Stimulated activated CD8-positive, alpha-beta memory T cell treated with anti-CD3 and anti-CD28 coated beads, Interleukin-4, amount 100 ng/mL, for 24 hours (primary cell): Measurements from ENCODE around the gene RETREG1.

Source experiments
- DNase-seq: peaks from one replicate; pipeline ENCODE4 v3.0.0-alpha.2; 2020; ENCODE audit warnings: low read depth

RETREG1 gene

DNA sequence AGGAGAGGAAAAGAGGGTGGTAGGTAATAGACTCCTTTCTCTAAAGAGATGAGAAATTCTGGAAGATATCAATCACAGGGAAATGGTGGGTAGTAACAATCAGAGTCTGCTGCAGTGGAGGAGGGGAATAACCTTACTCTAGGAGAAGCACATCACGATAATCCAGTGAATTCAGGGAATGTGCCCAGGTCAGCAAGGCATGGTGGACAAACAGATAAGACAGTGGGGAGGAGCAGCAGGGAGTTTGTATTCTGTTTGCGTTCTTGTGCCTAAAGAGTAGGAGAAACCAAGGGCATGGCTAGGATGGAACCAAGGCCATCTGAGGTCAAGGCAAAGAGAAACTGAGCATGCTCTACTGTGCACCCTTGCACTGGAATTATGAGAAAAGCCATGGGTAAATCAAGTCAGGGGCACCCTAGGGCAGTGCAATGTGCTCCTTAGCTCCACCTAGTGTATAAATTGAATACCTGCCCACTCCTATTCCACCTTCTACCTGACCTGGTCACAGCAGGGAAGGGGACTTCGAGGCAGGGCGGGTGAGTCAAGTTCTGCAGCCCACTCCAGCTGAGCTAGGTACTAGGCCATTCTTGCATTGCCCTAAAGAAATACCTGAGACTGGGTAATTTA, 31.6 kb downstream of the RETREG1 start:
- no peak for DNase-seq

DNA sequence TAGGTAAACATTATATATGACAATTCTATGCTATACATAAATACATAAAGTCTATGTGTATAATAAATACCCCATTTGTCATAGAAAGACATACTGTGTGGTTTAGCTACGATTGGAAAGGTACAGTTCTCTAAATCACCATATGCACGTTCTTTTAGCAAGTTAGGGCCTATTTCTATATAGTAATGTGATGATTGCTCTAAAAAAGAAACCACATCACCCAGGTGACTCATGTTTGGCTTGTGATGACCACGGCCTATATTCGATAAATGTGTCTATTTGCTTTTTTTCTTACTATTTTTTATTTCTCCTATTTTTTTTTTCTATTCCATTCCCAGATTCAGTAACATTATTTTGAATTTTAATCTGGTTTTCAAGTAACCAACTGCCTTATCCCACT, 34.7 kb downstream of the RETREG1 start:
- no peak for DNase-seq

DNA sequence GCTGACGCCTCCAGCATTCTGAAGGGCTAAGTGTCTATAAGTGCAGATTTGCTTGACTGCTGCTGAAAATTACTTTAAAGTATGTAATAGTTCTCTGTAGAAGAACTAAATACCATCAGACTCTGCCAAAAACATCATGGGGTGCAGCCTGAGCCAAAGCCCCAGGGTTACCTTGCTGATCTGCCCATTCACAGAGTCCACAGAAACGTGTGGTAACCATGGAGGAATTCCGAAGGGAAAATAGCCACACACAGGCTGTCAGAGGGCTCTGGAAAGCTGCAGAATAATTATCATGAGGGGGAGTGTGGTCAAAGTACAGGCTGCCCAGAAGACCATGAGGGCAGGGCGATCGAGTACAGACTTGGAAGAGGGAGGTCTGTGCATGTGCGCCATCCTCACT, 36.4 kb downstream of the RETREG1 start:
- DNase-seq: no peak

DNA sequence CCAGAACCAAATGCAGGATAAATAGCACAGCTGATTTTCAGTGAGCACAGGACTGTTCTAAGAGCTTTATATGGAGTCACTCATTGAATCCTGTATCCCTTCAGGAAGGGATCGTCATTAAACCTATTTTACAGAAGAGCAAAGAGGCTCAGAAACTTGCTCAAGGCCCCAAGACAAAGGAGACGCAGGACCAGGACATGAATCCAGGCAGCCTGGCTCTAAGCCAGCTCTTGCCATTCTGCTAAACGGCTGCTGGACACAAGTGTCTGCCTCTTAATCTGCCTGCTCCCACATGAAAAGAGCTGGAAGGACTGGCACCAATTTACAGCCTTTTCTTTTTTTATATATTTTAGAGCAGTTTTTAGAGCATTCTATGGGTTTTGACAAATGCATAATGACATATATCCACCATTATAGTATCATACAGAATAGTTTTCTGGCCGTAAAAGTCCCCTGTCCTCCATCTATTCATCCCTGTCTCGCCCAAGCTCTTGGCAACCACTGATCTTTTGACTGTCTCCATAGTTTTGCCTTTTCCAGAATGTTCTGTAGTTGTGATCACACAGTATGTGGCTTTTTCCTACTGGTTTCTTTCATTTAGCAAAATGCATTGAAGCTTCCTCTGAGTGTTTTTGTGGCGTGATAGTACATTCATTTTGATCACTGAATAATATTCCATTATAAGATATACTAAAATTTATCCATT, 37.5 kb downstream of the RETREG1 start:
- no peak for DNase-seq

DNA sequence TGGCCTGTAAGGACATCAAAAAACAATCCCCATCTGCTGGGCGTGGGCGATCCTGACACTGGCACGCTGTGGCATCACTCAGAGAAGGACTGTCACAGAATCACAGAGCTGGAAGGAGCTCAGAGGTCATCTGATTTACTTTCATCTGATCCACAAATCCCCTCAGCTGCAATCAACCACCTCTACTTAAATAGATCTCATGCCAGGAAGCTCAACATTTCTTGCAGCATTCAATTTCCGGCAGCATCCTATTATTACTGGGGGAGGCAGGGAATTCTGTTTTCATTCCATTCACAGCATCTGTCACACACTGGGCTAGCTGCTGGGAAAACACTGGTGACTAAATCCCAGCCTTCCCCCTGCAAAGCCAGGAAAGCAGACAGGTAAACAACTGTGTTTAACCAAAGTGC, 38.3 kb downstream of the RETREG1 start:
- DNase-seq: no peak

DNA sequence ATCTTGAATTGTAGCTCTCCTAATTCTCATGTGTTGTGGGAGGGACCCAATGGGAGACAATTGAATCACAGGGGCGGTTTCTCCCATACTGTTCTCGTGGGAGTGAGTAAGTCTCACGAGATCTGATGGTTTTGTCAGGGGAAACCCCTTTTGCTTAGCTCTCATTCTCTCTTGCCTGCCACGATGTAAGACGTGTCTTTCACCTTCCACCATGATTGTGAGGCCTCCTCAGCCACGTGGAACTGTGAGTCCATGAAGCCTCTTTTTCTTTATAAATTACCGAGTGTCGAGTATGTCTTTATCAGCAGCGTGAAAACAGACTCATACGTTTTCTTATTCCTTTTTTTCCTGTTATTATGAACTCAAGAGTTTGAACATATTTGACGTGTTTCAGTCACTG, 39.1 kb downstream of the RETREG1 start:
- DNase-seq: no peak

DNA sequence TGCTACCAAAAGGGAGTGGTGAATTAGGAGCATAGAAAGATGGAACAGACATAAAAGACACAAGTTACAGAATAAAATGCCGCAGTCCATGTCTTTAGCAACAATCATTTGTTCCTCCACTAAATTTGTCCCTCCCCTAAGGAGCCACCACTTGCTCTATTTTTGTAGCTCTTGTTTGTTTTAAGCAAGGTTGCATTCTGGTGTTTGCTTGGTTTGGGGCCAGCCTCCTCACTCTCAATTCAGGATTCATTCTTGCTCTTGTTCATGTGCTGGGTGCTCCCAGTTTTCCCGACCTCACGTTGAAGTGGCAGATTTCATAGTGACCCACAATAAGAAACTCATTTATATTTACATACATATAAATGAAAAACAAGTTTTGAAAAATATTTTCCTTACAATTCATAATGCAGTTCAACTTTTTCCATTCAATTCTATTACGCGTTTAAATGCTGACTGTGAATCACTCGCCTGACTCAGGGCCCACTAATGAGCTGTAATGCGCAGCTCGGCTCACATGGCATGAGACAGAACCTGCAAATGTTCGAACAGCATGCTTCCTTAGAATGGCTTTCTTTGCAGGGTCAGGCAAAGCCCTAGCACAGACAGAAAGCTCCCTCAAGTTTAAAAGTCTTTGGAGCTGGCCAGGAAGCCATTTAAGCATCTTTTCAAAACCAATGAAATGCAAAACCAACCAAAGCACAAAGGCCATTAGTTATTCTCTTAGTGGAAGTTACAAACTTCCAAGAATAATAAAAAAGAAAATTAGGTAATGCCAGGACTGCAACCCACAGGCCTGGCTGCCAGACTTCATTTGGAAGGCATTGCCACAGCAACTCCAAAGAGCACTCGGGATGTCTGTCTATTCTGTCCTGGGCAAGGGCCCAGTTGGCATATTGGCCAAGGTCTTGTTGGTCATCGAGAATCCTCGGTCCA, 41.7 kb downstream of the RETREG1 start:
- no peak for DNase-seq

DNA sequence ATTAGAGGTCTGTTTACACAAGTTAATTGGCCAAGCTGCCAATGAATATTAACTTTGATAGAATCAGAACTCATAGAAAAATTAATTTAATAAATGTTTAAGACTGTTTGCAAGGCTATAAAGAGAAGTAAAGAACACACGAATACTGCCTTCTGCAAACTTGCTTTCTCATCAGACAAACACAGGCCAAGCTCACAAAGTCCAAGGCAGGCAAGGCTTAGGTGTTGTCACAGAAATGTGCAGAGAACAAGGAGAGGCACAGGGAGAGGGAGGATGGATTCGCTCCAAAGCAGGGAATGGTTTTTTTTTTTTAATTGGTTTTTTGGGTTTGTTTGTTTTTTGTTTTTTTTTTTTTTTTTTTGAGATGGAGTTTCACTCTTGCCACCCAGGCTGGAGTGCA, 43.4 kb downstream of the RETREG1 start:
- no peak for DNase-seq

DNA sequence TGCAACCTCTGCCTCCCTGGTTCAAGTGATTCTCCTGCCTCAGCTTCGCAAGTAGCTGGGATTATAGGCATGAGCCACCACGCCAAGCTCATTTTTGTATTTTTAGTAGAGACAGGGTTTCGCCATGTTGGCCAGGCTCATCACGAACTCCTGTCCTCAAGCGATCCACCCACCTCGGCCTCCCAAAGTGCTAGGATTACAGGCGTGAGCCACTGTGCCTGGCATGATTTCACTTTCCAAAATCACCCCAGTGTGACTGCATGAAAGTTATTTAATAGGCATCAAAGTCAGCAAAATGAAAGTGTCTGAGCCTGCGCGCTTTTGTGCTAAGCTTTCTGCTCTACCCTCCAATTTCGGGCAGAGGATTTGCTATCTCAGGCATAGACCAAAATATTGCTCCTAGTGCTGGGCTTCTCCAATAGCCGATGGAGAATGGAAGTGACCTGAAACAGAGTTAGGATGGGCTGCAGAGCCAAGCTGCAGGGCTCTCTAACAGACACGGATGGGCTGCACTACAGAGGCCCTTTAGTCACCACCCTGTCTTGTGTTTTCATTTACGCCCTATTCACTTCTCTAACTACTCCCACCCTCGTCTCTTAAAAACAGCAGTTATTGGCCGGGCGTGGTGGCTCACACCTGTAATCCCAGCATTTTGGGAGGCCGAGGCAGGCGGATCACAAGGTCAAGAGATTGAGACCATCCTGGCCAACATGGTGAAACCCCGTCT, 44.3 kb downstream of the RETREG1 start:
- no peak for DNase-seq

DNA sequence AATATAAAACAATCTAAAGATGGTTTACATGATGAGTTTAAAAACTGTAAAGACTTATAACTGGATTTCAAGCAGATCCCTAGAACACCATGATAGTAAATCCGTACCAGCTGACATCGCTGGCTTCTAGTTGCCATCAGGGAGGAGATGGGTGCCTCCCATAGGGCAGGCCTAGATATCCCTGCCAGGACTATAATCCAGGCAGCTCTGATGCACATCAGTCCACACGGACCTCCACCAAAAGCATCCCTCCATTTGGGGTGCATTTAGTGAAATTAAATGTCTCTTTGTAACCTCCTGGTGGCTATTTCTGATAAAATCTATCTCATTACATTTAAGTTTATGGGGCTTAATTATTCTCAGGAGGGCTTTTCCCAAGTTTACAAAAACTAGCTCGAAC, 45.8 kb downstream of the RETREG1 start:
- no peak for DNase-seq

DNA sequence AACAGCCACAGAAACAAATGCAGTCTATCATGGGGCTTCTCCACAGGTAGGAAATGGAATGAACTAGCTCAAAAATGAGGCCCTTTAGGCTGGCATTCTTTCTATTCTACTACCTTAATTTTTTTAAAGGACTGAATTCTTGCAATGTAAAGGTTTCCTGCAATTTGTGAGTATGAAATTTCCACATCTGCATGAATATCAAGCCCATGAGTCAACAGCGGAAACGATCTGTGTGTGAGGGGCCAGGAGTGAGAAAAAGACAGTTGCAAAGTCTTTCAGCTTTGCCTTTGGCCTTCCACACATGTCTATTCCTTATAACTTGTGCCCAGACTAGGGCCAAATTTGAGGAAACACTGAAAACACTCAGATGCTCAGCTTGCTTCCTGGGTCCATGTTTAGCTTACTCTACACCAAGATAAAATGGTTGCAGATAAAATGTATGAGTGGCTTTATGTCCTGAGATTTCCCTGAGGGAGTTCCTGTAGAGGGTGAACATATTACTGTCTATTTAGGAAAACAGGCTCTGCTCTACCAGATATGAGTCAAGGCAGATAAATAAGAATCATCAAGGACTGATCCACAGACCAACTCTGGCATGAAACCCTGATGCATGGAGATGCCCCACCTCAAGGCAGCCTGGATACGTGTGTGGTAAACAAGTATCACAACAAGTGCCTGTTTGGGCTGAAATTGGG, 46.5 kb downstream of the RETREG1 start:
- no peak for DNase-seq

DNA sequence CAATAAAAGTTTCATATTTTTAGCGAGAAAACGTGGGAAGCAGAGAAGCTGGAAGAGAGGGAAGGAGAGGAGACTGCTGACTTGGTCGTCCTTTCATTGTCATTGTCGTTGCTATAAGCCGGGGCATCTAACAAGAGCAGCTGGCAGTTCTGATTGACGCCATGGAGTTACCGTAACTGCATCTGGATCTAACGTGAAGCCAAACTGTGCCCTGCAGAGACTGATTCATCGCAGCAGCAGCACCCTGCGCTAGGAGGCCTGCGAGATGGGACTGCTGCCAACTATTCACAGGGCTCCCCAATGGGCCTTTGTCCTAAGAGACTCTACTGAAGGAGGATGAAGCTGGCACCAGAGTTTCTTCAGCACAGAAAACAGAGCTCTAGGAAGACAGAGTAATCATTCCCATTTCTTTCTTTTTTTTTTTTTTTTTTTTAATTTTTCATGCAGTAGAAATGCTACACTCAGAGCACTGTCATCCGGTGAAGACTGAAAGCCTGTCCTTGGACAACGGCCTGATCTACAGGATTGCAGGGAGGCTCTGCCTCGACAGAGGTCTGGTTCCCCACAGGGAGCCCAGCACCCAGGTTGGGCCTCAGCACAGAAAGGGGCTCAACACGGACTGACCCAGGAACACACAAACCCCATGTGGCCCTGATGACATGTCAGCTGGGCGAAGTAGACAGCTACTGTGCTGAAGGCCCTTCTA, 47.8 kb downstream of the RETREG1 start:
- no peak for DNase-seq

DNA sequence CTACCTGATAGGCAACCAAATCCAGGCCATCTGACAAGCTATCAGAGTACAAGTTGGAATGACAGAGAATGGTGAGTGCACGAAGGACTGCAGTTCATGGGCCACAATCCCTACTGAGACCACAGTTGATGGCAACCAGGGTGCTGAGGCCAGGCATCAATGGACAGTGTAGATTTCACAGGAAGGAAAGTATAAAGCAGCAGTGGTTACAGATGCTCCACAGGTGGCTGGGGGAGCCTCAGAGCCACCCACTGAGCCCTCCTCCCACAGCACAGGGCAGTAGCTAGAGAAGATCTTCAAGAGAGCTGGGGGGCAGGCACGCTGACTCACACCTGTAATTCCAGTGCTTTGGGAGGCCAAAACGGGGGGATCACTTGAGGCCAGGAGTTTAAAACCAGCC, 49.4 kb downstream of the RETREG1 start:
- no peak for DNase-seq

DNA sequence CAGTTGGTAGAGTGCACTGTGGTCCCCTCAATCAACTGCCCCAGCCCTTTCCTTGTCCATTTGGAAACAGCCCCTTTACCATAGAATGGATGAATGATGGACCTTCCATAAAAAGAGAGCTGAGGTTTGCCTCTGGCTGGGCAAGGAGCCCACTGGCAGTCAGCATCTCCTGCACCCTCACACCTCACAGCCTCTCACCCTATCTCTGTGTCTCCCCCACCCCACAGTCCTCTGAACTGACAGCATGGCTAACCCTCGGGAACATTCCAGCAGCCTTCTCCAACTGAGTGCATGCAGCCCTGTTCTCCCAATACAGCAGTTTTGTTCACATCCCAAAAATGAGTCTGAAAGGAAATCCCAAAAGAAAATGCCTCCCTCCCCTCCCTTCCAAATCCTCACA, 51.7 kb downstream of the RETREG1 start:
- DNase-seq: no peak

DNA sequence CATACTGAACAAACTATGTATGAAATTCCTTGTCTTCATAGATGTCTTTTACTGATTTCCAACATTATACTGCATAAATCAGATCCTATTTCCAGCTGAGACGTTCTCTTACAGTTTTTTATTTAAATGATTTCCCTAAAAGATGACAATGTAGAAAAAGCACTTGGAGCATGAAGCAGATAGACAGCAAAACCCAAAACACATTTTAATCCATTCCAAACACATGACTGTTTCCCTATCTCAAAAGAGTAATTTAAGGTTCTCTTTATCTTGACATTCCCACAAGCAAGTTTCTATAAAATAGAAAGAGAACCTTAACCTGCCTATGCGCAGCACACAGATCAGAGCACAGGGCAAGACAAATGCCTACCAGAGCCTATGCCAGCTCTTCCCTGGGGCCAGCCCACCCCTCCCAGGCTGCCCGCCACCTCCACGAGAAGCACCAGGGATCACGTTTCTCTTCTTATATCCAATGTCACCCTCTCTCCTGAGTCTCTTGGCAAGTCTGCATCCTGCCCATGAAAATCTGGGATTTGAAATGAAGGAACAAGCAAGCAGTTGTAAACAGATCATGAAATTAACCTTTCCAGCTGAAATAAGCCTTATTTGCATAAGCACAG, 52.4 kb downstream of the RETREG1 start:
- no peak for DNase-seq

DNA sequence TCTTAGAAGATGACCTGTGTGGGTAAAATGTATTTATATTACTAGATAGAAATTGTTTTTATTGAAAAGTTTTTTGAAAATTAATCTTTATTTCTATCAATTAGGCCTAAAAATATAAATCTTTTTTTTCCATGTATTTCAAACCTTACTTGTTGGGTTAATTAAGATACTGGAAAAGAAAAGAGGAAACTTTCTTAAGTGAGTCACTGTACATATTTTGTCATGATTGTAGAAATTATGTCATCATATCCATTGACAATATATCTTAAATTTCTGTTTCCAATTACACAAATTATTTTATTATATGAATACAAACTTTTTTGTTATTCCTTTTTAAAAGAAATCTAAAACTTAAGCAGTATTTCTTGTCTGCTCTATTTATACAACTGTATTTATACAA, 53.1 kb downstream of the RETREG1 start:
- DNase-seq: no peak

DNA sequence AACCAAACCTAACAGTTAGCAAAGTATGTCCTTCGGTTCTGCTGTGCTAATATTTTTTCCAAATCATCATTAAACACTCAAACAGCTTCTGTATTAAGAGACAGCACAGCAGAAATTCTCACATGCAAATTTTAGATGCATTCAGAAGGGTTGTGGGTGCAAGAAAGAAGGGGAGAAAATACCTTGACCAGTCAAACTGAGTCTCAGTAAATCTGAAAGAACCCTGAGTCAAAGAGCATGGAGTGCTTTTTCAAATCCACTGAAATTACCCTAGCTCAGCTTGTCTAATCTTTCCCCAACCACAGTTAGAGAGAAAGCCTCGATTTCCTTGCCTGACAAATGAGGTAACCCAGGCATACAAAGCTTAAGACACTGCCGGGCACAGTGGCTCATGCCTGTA, 55.1 kb downstream of the RETREG1 start:
- DNase-seq: no peak

DNA sequence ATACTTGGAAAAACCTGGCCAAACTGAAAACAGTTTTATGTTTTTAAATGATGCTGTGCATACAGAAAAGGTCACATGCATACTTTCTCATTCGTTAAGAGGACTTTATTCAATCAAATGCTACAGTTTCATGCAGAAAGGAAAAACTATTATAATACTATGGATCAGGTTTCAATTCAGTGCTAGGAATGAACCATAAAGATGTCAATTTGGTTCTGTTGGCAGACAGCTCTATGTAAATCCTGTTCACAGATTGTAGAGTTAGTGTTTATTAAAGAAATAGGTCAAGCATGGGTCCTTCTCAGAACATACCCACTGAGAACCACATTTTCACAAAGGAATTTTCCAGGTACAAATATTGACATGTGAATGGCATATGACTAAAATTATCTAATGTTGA, 57.1 kb downstream of the RETREG1 start:
- DNase-seq: no peak

DNA sequence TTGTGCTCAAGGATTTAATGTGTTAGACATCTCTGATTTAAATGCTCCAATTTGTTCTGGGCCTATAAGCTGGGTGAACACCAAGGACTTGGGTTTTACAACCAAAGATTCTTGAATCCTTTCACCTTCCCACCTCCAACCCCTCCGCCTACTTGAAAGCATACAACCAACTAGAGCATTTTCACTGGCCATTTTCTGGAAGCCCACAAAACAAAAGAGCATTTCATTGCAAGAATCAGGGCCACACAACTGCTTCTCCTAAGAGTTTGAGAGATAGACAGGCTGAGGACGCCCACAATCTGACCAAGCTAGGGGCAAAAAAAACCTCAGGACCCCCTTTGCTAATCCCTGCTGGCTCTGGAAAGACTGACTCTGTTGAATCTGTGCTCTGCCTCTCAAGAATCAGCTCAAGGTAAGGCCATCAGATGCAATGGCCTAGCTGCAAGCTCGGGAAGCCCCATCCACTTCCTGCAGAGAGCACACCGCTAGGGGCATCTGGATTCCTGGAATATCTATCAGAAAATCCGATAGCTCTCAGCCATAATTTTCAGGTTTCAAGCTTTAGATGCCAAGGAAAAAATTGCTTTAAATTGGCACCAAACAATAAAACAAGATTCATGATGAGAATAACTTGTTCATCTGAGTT, 57.7 kb downstream of the RETREG1 start:
- DNase-seq: no peak

DNA sequence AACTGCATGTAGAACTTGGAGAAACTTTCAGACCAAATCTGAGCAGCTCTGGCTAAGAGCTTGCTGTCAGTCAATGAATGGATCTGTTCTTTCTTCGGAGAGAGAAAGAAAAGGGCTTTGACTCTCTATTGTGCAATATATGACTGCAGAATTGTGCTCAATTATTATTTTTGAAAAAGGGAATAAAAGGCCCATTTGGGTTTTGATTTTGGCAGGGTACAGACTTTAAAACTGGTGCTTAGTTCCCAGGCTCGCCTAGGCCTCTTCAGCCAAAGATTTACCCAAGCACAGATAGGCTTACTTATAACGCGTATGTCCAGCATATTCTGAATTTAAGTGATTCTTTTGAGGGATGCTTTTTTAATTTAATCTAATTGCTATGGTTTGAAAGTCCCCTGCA, 59.3 kb downstream of the RETREG1 start:
- no peak for DNase-seq
